ENCODE data around the gene PTTG1IP.

Gene PTTG1IP

GRCh38 chr21:44911384-44912157 lies 38.1 kb upstream of the PTTG1IP start:
- DNase-seq (ENCODE audit: low read depth, low spot score) = no peak
- H3K36me3 ChIP-seq (ENCODE audit: insufficient read depth, low read length) = no peaks in the 10 kb centered on the region
- H3K4me3 ChIP-seq = no peak overlapping the region
- peak overlapping the region; percentile 54; the same call in 1 of the 2 replicates for H3K27ac ChIP-seq
- H3K9ac ChIP-seq (ENCODE audit: insufficient read length) = peak overlapping the region; percentile 32
- H3K9me3 ChIP-seq (ENCODE audit: low read depth, low read length) = no peaks in the 10 kb centered on the region
- TF ChIP-seq POLR2AphosphoS5 (IDR thresholded peaks at IDR 0.05; ENCODE audit: borderline replicate concordance, low read depth, low read length) = no peak
- TF ChIP-seq FOXP2 (optimal IDR thresholded peaks at IDR 0.05; ENCODE audit: control extremely low read depth, extremely low read length, insufficient read depth) = no peak
- no peak for TF ChIP-seq EZH2 (IDR thresholded peaks at IDR 0.05)

- no peaks in the 10 kb centered on the region for H3K9me3 ChIP-seq (ENCODE audit: low read depth, low read length)
- no peak for DNase-seq (ENCODE audit: low read depth, low spot score)
- H3K27ac ChIP-seq = peak overlapping the region; percentile 50; the same call in 1 of the 2 replicates
- no peak for TF ChIP-seq POLR2AphosphoS5 (IDR thresholded peaks at IDR 0.05; ENCODE audit: borderline replicate concordance, low read depth, low read length)
- no peak for TF ChIP-seq FOXP2 (optimal IDR thresholded peaks at IDR 0.05; ENCODE audit: control extremely low read depth, extremely low read length, insufficient read depth)
- TF ChIP-seq EZH2 (IDR thresholded peaks at IDR 0.05) = no peak
- H3K36me3 ChIP-seq (ENCODE audit: insufficient read depth, low read length) = no peaks in the 10 kb centered on the region
- H3K9ac ChIP-seq (ENCODE audit: insufficient read length) = no peak overlapping the region
- no peak overlapping the region for H3K4me3 ChIP-seq
Observed at GRCh38 chr21:44911068-44911383, 37.5 kb upstream of the PTTG1IP start.

GRCh38 chr21:44910229-44911067 lies 37.0 kb upstream of the PTTG1IP start:
- no peak for TF ChIP-seq FOXP2 (optimal IDR thresholded peaks at IDR 0.05; ENCODE audit: control extremely low read depth, extremely low read length, insufficient read depth)
- no peak for TF ChIP-seq EZH2 (IDR thresholded peaks at IDR 0.05)
- no peak for TF ChIP-seq POLR2AphosphoS5 (IDR thresholded peaks at IDR 0.05; ENCODE audit: borderline replicate concordance, low read depth, low read length)
- H3K27ac ChIP-seq = peak overlapping the region; percentile 38; the same call in 1 of the 2 replicates
- H3K4me3 ChIP-seq = no peak overlapping the region
- no peak overlapping the region for H3K9ac ChIP-seq (ENCODE audit: insufficient read length)
- DNase-seq (ENCODE audit: low read depth, low spot score) = no peak
- H3K9me3 ChIP-seq (ENCODE audit: low read depth, low read length) = no peaks in the 10 kb centered on the region
- no peaks in the 10 kb centered on the region for H3K36me3 ChIP-seq (ENCODE audit: insufficient read depth, low read length)

- no peaks in the 10 kb centered on the region for H3K9me3 ChIP-seq (ENCODE audit: low read depth, low read length)
- TF ChIP-seq FOXP2 (optimal IDR thresholded peaks at IDR 0.05; ENCODE audit: control extremely low read depth, extremely low read length, insufficient read depth) (no peak), POLR2AphosphoS5 (IDR thresholded peaks at IDR 0.05; ENCODE audit: borderline replicate concordance, low read depth, low read length) (no peak), EZH2 (IDR thresholded peaks at IDR 0.05) (no peak)
- DNase-seq (ENCODE audit: low read depth, low spot score) = no peak
- H3K27ac ChIP-seq = peak overlapping the region; percentile 38; the same call in 1 of the 2 replicates
- no peak overlapping the region for H3K9ac ChIP-seq (ENCODE audit: insufficient read length)
- no peaks in the 10 kb centered on the region for H3K36me3 ChIP-seq (ENCODE audit: insufficient read depth, low read length)
- H3K4me3 ChIP-seq = no peak overlapping the region
Observed at GRCh38 chr21:44909719-44910118, 36.2 kb upstream of the PTTG1IP start.

- Histone ChIP-seq H3K4me3 (no peak overlapping the region), H3K27ac (no peak overlapping the region), H3K9ac (ENCODE audit: insufficient read length) (no peak overlapping the region), H3K36me3 (ENCODE audit: insufficient read depth, low read length) (no peaks in the 10 kb centered on the region), H3K9me3 (ENCODE audit: low read depth, low read length) (no peaks in the 10 kb centered on the region)
- TF ChIP-seq POLR2AphosphoS5 (IDR thresholded peaks at IDR 0.05; ENCODE audit: borderline replicate concordance, low read depth, low read length) (no peak), FOXP2 (optimal IDR thresholded peaks at IDR 0.05; ENCODE audit: control extremely low read depth, extremely low read length, insufficient read depth) (no peak), EZH2 (IDR thresholded peaks at IDR 0.05) (no peak)
- DNase-seq (ENCODE audit: low read depth, low spot score) = no peak
Observed at GRCh38 chr21:44908908-44909307, 35.4 kb upstream of the PTTG1IP start.

GRCh38 chr21:44907966-44908895 lies 34.7 kb upstream of the PTTG1IP start:
- no peaks in the 10 kb centered on the region for H3K9me3 ChIP-seq (ENCODE audit: low read depth, low read length)
- no peak overlapping the region for H3K4me3 ChIP-seq
- H3K9ac ChIP-seq (ENCODE audit: insufficient read length) = peak overlapping the region; percentile 27
- H3K27ac ChIP-seq = peak overlapping the region; percentile 79; the same call in 1 of the 2 replicates
- no peak for TF ChIP-seq EZH2 (IDR thresholded peaks at IDR 0.05)
- no peak for TF ChIP-seq FOXP2 (optimal IDR thresholded peaks at IDR 0.05; ENCODE audit: control extremely low read depth, extremely low read length, insufficient read depth)
- no peak for TF ChIP-seq POLR2AphosphoS5 (IDR thresholded peaks at IDR 0.05; ENCODE audit: borderline replicate concordance, low read depth, low read length)
- H3K36me3 ChIP-seq (ENCODE audit: insufficient read depth, low read length) = no peaks in the 10 kb centered on the region
- no peak for DNase-seq (ENCODE audit: low read depth, low spot score)

- H3K27ac ChIP-seq = peak overlapping the region; percentile 79
Observed at GRCh38 chr21:44907225-44907965, 33.9 kb upstream of the PTTG1IP start.

More at GRCh38 chr21:44907225-44907965, 33.9 kb upstream of the PTTG1IP start:
- peak overlapping the region; percentile 27 for H3K9ac ChIP-seq (ENCODE audit: insufficient read length)
- no peak for DNase-seq (ENCODE audit: low read depth, low spot score)
- no peaks in the 10 kb centered on the region for H3K9me3 ChIP-seq (ENCODE audit: low read depth, low read length)
- no peaks in the 10 kb centered on the region for H3K36me3 ChIP-seq (ENCODE audit: insufficient read depth, low read length)
- no peak overlapping the region for H3K4me3 ChIP-seq
- no peak for TF ChIP-seq POLR2AphosphoS5 (IDR thresholded peaks at IDR 0.05; ENCODE audit: borderline replicate concordance, low read depth, low read length)
- no peak for TF ChIP-seq FOXP2 (optimal IDR thresholded peaks at IDR 0.05; ENCODE audit: control extremely low read depth, extremely low read length, insufficient read depth)
- no peak for TF ChIP-seq EZH2 (IDR thresholded peaks at IDR 0.05)
